Neural cell (in vitro differentiated cells): ENCODE data around the gene HOMER2. TPM values are rescaled to one million over a fixed set of nuclear protein-coding genes. Genes with fewer than 3 reads are reported as not detected.
A peak's percentile ranks its signal among the peaks of the same experiment; 100 is the strongest.

Experiments
- H2AFZ ChIP-seq: fragments of 200-600, 300-800 bp; sonication (generic), shearing (Covaris generic); 2 replicates; pipeline ENCODE4 v1.6.0; 2014; ENCODE audit warnings: low read depth, mild to moderate bottlenecking, antibody characterized with exemption, low read length, moderate library complexity
- H3F3A ChIP-seq: fragments of 200-600 bp; shearing (Covaris generic); 2 replicates; pipeline ENCODE4 v1.6.1; 2016; ENCODE audit warnings: mild to moderate bottlenecking, moderate library complexity, mixed read lengths, antibody characterized with exemption, low read length; ENCODE audit not compliant: insufficient read depth, poor library complexity, severe bottlenecking
- H3K27ac ChIP-seq: fragments of 200-600, 300-800 bp; sonication (generic), shearing (Covaris generic); 2 replicates; pipeline ENCODE4 v1.5.1; 2014; ENCODE audit warnings: mild to moderate bottlenecking, low read length, moderate library complexity
- H3K27me3 ChIP-seq: fragments of 300-800, 200-600 bp; sonication (generic), shearing (Covaris generic); 2 replicates; pipeline ENCODE4 v1.6.0; 2014; ENCODE audit warnings: mild to moderate bottlenecking, low read depth, low read length, moderate library complexity; ENCODE audit not compliant: insufficient read depth
- H3K36me3 ChIP-seq: fragments of 300-800, 200-600 bp; sonication (generic), shearing (Covaris generic); 2 replicates; pipeline ENCODE4 v1.5.1; 2014; ENCODE audit warnings: mild to moderate bottlenecking, antibody characterized with exemption, low read length, moderate library complexity; ENCODE audit not compliant: insufficient read depth
- H3K4me2 ChIP-seq: fragments of 300-800, 200-600 bp; sonication (generic), shearing (Covaris generic); 2 replicates; pipeline ENCODE4 v1.6.0; 2014; ENCODE audit warnings: mild to moderate bottlenecking, low read length
- H3K4me3 ChIP-seq: fragments of 300-800, 200-600 bp; sonication (generic), shearing (Covaris generic); 2 replicates; pipeline ENCODE4 v1.5.1; 2014; ENCODE audit warnings: mild to moderate bottlenecking, low read length, moderate library complexity
- H3K79me2 ChIP-seq: fragments of 200-600 bp; shearing (Covaris generic); replicated peaks from 2 replicates; pipeline ENCODE4 v1.6.0; 2014; ENCODE audit warnings: mild to moderate bottlenecking, low read length, moderate library complexity; ENCODE audit not compliant: insufficient read depth
- H3K9ac ChIP-seq: fragments of 300-800, 200-600 bp; sonication (generic), shearing (Covaris generic); 2 replicates; pipeline ENCODE4 v1.6.1; 2016; ENCODE audit warnings: mild to moderate bottlenecking, low read length, mixed read lengths
- H3K9me2 ChIP-seq: fragments of 200-600 bp; shearing (Covaris generic); 2 replicates; pipeline ENCODE4 v1.6.1; 2016; ENCODE audit warnings: mild to moderate bottlenecking, low read length, mixed read lengths; ENCODE audit not compliant: insufficient read depth
- H3K9me3 ChIP-seq: fragments of 200-600, 300-800 bp; sonication (generic), shearing (Covaris generic); 2 replicates; pipeline ENCODE4 v1.6.1; 2016; ENCODE audit warnings: mild to moderate bottlenecking, mixed run types, low read length, moderate library complexity, mixed read lengths
- H4K20me1 ChIP-seq: fragments of 200-600 bp; shearing (Covaris generic); 2 replicates; pipeline ENCODE4 v1.6.1; 2016; ENCODE audit warnings: mild to moderate bottlenecking, mixed run types; ENCODE audit not compliant: insufficient read depth
- CTCF ChIP-seq: fragments of 450-650 bp; IDR thresholded peaks from 2 replicates; pipeline ENCODE4 v1.5.1; 2014; ENCODE audit warnings: antibody characterized with exemption, mild to moderate bottlenecking, moderate library complexity; ENCODE audit not compliant: poor library complexity, severe bottlenecking
- EP300 ChIP-seq: fragments of 450-650 bp; conservative IDR thresholded peaks from 2 replicates; pipeline ENCODE4 v1.6.1; 2014; ENCODE audit warnings: antibody characterized with exemption, mild to moderate bottlenecking, moderate library complexity; ENCODE audit not compliant: poor library complexity, severe bottlenecking
- EZH2 ChIP-seq: fragments of 200-600, 300-800 bp; shearing (Covaris generic), sonication (generic); IDR thresholded peaks from 2 replicates; pipeline ENCODE4 v1.6.1; 2014; ENCODE audit warnings: antibody characterized with exemption, low read length, borderline replicate concordance, mild to moderate bottlenecking; ENCODE audit not compliant: insufficient read depth, poor library complexity, severe bottlenecking
- MXI1 ChIP-seq: fragments of 450-650 bp; conservative IDR thresholded peaks from 2 replicates; pipeline ENCODE4 v1.6.1; 2014; ENCODE audit warnings: antibody characterized with exemption, mild to moderate bottlenecking; ENCODE audit not compliant: poor library complexity, severe bottlenecking
- POLR2AphosphoS5 ChIP-seq: IDR thresholded peaks from 2 replicates; pipeline ENCODE4 v1.6.1; 2012
- RAD21 ChIP-seq: fragments of 450-650 bp; conservative IDR thresholded peaks from 2 replicates; pipeline ENCODE4 v1.6.1; 2014; ENCODE audit warnings: antibody characterized with exemption, mild to moderate bottlenecking, moderate library complexity
- REST ChIP-seq: IDR thresholded peaks from 2 replicates; pipeline ENCODE4 v1.6.1; 2012; ENCODE audit warnings: borderline replicate concordance
- SMC3 ChIP-seq: fragments of 450-650 bp; conservative IDR thresholded peaks from 2 replicates; pipeline ENCODE4 v1.6.1; 2014; ENCODE audit warnings: antibody characterized with exemption, mild to moderate bottlenecking, moderate library complexity; ENCODE audit not compliant: poor library complexity
- TAF1 ChIP-seq: IDR thresholded peaks from 2 replicates; pipeline ENCODE4 v1.6.1; 2012; ENCODE audit warnings: low read depth
- polyA plus RNA-seq: library from polyadenylated mRNA; depleted of rRNA; stranded (reverse); fragments of >200 nt; gene quantifications from 2 replicates; pipeline ENCODE4 v1.2.3, GENCODE V29; 2014

HOMER2 gene
- polyA plus RNA-seq, 1 donor from 2014 or later, result 21.7 TPM

DNA sequence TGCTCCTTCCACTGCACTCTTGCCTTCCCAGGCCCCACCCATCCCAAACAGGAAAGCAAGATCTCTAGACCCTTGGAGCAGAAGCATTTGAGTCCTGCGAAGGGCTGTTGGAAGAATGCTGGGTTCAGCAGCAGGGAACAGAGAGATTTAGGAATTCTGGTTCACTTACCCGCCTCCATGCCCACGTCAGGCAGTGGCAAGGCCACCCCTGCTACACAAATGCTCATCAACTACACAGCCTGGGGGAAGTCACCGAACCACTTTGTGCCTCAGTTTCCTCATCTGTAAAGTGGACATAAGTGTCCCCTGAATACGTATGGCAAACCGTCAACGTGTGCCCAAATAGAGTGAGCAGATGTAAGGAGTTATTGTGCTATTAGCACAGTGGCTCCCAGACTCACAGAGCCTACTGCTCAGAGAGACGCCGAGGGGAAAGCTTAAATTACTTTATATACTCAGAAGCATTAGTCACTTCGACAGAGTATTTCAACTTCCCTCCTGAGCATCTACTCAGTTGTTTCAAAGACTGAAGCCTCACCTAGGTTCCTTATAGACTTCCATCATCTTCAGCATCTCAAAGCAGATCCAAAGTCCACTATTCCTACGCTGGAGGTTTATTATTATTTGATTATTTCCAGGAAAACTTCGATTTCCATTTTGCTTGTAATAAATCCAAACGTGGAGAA lies 905 bp downstream of the HOMER2 start:
- H4K20me1 ChIP-seq, result no peaks in the 10 kb centered on the region
- no peak overlapping the region for H3K27ac ChIP-seq
- H2AFZ ChIP-seq, result peak overlapping the region; percentile 15
- TF ChIP-seq REST, result no peak
- no peak for TF ChIP-seq TAF1
- TF ChIP-seq EZH2, result no peak
- no peak for TF ChIP-seq EP300
- TF ChIP-seq MXI1, result no peak
- no peak for TF ChIP-seq SMC3
- no peak for TF ChIP-seq CTCF
- no peak for TF ChIP-seq RAD21
- no peak for TF ChIP-seq POLR2AphosphoS5
- no peaks in the 10 kb centered on the region for H3K36me3 ChIP-seq
- no peaks in the 10 kb centered on the region for H3K9me2 ChIP-seq
- H3K9ac ChIP-seq, result peak overlapping the region; percentile 61
- H3K79me2 ChIP-seq, result no peaks in the 10 kb centered on the region
- H3K9me3 ChIP-seq, result no peaks in the 10 kb centered on the region
- no peaks in the 10 kb centered on the region for H3F3A ChIP-seq
- H3K4me2 ChIP-seq, result peak overlapping the region; percentile 69
- peak overlapping the region; percentile 76 for H3K4me3 ChIP-seq
- no peaks in the 10 kb centered on the region for H3K27me3 ChIP-seq

- no peaks in the 10 kb centered on the region for H3F3A ChIP-seq
- H3K4me2 ChIP-seq, result no peak overlapping the region
- H4K20me1 ChIP-seq, result no peaks in the 10 kb centered on the region
- H3K9me2 ChIP-seq, result no peaks in the 10 kb centered on the region
- no peak for TF ChIP-seq RAD21
- no peak for TF ChIP-seq EZH2
- no peak for TF ChIP-seq EP300
- H3K9ac ChIP-seq, result no peak overlapping the region
- no peaks in the 10 kb centered on the region for H3K36me3 ChIP-seq
- no peaks in the 10 kb centered on the region for H3K79me2 ChIP-seq
- no peaks in the 10 kb centered on the region for H3K27me3 ChIP-seq
- peak overlapping the region; percentile 76 for H3K4me3 ChIP-seq
- H3K9me3 ChIP-seq, result no peaks in the 10 kb centered on the region
- H2AFZ ChIP-seq, result no peak overlapping the region
- no peak overlapping the region for H3K27ac ChIP-seq
These were observed 1.7 kb downstream of the HOMER2 start for GRCh38 chr15:82950746-82951370.
